ENCODE results near the gene TWSG1. TPM values are rescaled to one million over a fixed set of nuclear protein-coding genes. Genes with fewer than 3 reads are reported as not detected.

TWSG1 gene
- total RNA-seq, 1 experiment from 2014 or later, result 43.7 TPM

DNA sequence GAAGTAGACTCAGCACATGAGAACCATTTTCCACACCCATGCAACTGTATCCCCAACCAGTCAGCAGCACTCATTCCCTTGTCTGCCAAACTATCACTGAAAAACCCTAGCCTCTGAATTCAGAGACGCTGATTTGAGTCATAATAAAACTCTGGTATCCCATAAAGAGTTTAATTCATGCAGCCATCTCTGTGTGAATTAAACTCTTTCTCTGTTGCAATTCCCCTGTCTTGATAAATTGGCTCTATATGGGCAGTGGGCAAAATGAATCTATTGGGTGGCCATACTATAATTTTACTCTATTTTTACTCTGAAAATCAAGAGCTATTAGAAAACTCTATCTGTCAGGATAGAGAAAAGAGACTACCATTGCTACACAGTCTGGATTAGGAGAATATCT, 40.6 kb upstream of the TWSG1 start:
- no peaks in the 10 kb centered on the region for H3K36me3 Mint-ChIP-seq (ENCODE audit: insufficient read depth, unreplicated experiment)
- DNase-seq, result no peak
- no peaks in the 10 kb centered on the region for H3K27me3 Mint-ChIP-seq (ENCODE audit: insufficient read depth, unreplicated experiment)
- intact Hi-C loops (cut with micrococcal nuclease; ENCODE audit: unreplicated experiment), result no loop called here
- Histone ChIP-seq H3K36me3 (ENCODE audit: control insufficient read depth, insufficient read depth, low read length) (no peaks in the 10 kb centered on the region), H3K9me3 (peaks cover 33% of the 10 kb centered on the region), H3K4me3 (ENCODE audit: low read depth, low read length) (no peak overlapping the region), H3K4me1 (no peaks in the 10 kb centered on the region), H3K27me3 (replicated peaks; ENCODE audit: control insufficient read depth, insufficient read depth, low read length) (no peaks in the 10 kb centered on the region)
- CTCF ChIA-PET, result no interaction called here
- no peak overlapping the region for H3K4me3 Mint-ChIP-seq (ENCODE audit: unreplicated experiment)
- TF ChIP-seq, protein P1, sequence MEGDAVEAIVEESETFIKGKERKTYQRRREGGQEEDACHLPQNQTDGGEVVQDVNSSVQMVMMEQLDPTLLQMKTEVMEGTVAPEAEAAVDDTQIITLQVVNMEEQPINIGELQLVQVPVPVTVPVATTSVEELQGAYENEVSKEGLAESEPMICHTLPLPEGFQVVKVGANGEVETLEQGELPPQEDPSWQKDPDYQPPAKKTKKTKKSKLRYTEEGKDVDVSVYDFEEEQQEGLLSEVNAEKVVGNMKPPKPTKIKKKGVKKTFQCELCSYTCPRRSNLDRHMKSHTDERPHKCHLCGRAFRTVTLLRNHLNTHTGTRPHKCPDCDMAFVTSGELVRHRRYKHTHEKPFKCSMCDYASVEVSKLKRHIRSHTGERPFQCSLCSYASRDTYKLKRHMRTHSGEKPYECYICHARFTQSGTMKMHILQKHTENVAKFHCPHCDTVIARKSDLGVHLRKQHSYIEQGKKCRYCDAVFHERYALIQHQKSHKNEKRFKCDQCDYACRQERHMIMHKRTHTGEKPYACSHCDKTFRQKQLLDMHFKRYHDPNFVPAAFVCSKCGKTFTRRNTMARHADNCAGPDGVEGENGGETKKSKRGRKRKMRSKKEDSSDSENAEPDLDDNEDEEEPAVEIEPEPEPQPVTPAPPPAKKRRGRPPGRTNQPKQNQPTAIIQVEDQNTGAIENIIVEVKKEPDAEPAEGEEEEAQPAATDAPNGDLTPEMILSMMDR (IDR thresholded peaks at IDR 0.05; ENCODE audit: insufficient read depth in 1 of 2, low read depth in 1 of 2, low read length in 1 of 2, severe bottlenecking in 1 of 2, unreplicated experiment in 1 of 2), result no peak
- no peaks in the 10 kb centered on the region for H3K4me1 Mint-ChIP-seq (ENCODE audit: low read depth, unreplicated experiment)
- BruUV-seq (replicated peaks), result no TSS peak
- POLR2A ChIA-PET, result no interaction called here
- H3K27ac Mint-ChIP-seq (ENCODE audit: unreplicated experiment), result no peak overlapping the region
- H3K9me3 Mint-ChIP-seq (ENCODE audit: unreplicated experiment), result peaks cover 18% of the 10 kb centered on the region

DNA sequence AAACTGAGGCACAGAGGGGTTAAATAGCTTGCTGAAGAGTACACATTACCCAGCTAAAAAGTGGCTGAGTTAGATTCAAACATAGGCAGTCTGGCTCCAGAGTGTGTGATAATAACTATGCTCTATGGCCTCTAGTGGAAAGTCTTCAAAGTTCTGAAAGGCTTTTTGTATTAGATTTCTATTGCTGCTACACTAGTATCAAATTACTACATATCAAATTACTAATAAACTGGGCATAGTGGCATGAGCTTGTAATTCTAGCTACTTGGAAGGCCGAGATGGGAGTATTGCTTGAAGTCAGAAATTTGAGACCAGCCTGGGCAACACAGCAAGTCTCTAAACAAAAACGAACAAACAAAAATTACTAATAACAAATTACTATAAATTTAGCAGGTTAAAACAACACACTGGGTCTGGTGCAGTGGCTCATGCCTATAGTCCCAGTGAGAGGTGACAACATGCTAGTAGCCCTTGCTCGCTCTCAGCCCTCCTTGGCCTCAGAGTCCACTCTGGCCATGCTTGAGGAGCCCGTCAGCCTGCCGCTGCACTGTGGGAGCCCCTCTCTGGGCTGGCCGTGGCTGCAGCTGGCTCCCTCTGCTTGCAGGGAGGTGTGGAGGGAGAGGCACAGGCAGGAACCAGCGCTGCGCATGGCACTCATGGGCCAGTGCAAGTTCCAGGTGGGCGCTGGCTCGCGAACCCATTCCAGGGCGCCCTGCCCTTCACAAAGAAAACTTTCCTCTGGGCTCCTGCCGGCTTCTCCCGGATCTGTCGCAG, 38.2 kb upstream of the TWSG1 start:
- H3K36me3 Mint-ChIP-seq (ENCODE audit: insufficient read depth, unreplicated experiment), result no peaks in the 10 kb centered on the region
- intact Hi-C loops (cut with micrococcal nuclease; ENCODE audit: unreplicated experiment), result no loop called here
- Histone ChIP-seq H3K9me3 (peaks cover 33% of the 10 kb centered on the region), H3K36me3 (ENCODE audit: control insufficient read depth, insufficient read depth, low read length) (no peaks in the 10 kb centered on the region), H3K4me1 (no peaks in the 10 kb centered on the region), H3K27me3 (replicated peaks; ENCODE audit: control insufficient read depth, insufficient read depth, low read length) (no peaks in the 10 kb centered on the region), H3K4me3 (ENCODE audit: low read depth, low read length) (no peak overlapping the region)
- CTCF ChIA-PET, result no interaction called here
- no TSS peak for BruUV-seq (replicated peaks)
- H3K9me3 Mint-ChIP-seq (ENCODE audit: unreplicated experiment), result peaks cover 18% of the 10 kb centered on the region
- H3K27ac Mint-ChIP-seq (ENCODE audit: unreplicated experiment), result no peak overlapping the region
- DNase-seq, result no peak
- TF ChIP-seq, protein P1 (IDR thresholded peaks at IDR 0.05; ENCODE audit: insufficient read depth in 1 of 2, low read depth in 1 of 2, low read length in 1 of 2, severe bottlenecking in 1 of 2, unreplicated experiment in 1 of 2), result no peak
- H3K27me3 Mint-ChIP-seq (ENCODE audit: insufficient read depth, unreplicated experiment), result no peaks in the 10 kb centered on the region
- no peaks in the 10 kb centered on the region for H3K4me1 Mint-ChIP-seq (ENCODE audit: low read depth, unreplicated experiment)
- H3K4me3 Mint-ChIP-seq (ENCODE audit: unreplicated experiment), result no peak overlapping the region
- POLR2A ChIA-PET, result no interaction called here

DNA sequence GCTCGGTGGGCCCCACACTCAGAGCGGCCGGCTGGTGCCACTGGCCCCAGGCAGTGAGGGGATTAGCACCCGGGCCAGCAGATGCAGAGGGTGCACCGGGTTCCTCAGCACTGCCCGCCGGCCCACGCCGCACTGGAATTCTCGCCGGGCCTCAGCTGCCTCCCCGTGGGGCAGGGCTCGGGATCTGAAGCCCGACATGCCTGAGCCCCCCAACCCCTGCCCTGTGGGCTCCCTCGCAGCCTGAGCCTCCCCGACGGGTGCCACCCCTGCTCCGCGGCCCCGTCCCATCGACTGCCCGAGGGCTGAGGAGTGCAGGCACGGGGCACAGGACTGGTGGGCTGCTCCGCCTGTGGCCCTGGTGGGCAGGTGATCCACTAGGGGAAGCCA, 37.6 kb upstream of the TWSG1 start:
- DNase-seq, result no peak
- POLR2A ChIA-PET, result no interaction called here
- intact Hi-C loops (cut with micrococcal nuclease; ENCODE audit: unreplicated experiment), result no loop called here
- Mint-ChIP-seq H3K9me3 (ENCODE audit: unreplicated experiment) (peaks cover 14% of the 10 kb centered on the region), H3K27me3 (ENCODE audit: insufficient read depth, unreplicated experiment) (no peaks in the 10 kb centered on the region), H3K27ac (ENCODE audit: unreplicated experiment) (no peak overlapping the region), H3K4me3 (ENCODE audit: unreplicated experiment) (no peak overlapping the region), H3K36me3 (ENCODE audit: insufficient read depth, unreplicated experiment) (no peaks in the 10 kb centered on the region), H3K4me1 (ENCODE audit: low read depth, unreplicated experiment) (no peaks in the 10 kb centered on the region)
- TF ChIP-seq, protein P1 (IDR thresholded peaks at IDR 0.05; ENCODE audit: insufficient read depth in 1 of 2, low read depth in 1 of 2, low read length in 1 of 2, severe bottlenecking in 1 of 2, unreplicated experiment in 1 of 2), result no peak
- no peaks in the 10 kb centered on the region for H3K36me3 ChIP-seq (ENCODE audit: control insufficient read depth, insufficient read depth, low read length)
- no peak overlapping the region for H3K4me3 ChIP-seq (ENCODE audit: low read depth, low read length)
- H3K9me3 ChIP-seq, result peaks cover 33% of the 10 kb centered on the region
- CTCF ChIA-PET, result no interaction called here
- no peaks in the 10 kb centered on the region for H3K27me3 ChIP-seq (replicated peaks; ENCODE audit: control insufficient read depth, insufficient read depth, low read length)
- no peaks in the 10 kb centered on the region for H3K4me1 ChIP-seq
- no TSS peak for BruUV-seq (replicated peaks)
